Body of pancreas (tissue), 4 donors: ENCODE measurements around the gene NTN3. TPM values are rescaled to one million over a fixed set of nuclear protein-coding genes. Genes with fewer than 3 reads are reported as not detected.

Experiments
- ATAC-seq: fragments of 150-250 bp; one replicate; pipeline ENCODE4 v1.9.1; 2016
- DNase-seq, 4 donors: peaks; one replicate each; pipeline ENCODE4 v3.0.0-alpha.2; 2019
- H3K27ac ChIP-seq, 4 donors: fragments of 200-600 bp; sonication (generic); 1 replicate in 3 of 4; 2 replicates in 1 of 4; pipeline versions ENCODE4 v1.5.1 to v1.6.1; 2016 to 2019; ENCODE audit warnings: mild to moderate bottlenecking in 1 of 4, mixed read lengths in 1 of 4, moderate library complexity in 1 of 4
- H3K27me3 ChIP-seq, 2 donors: fragments of 200-600 bp; sonication (generic); one replicate each; pipeline ENCODE4 v1.6.0; 2016; ENCODE audit warnings: mild to moderate bottlenecking in 1 of 2
- H3K36me3 ChIP-seq, 2 donors: fragments of 200-600 bp; sonication (generic); replicated peaks in 1 of 2; 2 replicates each; pipeline ENCODE4 v1.5.1; 2016; ENCODE audit warnings: low read depth in 2 of 2; ENCODE audit not compliant: insufficient read depth in 1 of 2
- H3K4me1 ChIP-seq: fragments of 200-600 bp; sonication (generic); one replicate; pipeline ENCODE4 v1.6.0; 2016
- H3K4me3 ChIP-seq, 2 donors: fragments of 200-600 bp; sonication (generic); 1 replicate in 1 of 2; 2 replicates in 1 of 2; pipeline ENCODE4 v1.5.1; 2016 to 2019
- H3K9me3 ChIP-seq, 3 donors: fragments of 200-600 bp; sonication (generic); 1 replicate in 2 of 3; 2 replicates in 1 of 3; pipeline ENCODE4 v1.5.1; 2016
- CTCF ChIP-seq, 7 experiments: fragments of 450-650 bp in 4 of 7; fragments of 200-600 bp in 3 of 7; sonication (generic) in 3 of 7; IDR thresholded peaks; one replicate each; pipeline ENCODE4 v1.5.1; 2016 to 2019; ENCODE audit warnings: antibody characterized with exemption in 7 of 7
- POLR2A ChIP-seq, 3 donors: fragments of 450-650 bp; IDR thresholded peaks; one replicate each; pipeline ENCODE4 v1.6.1; 2016; ENCODE audit warnings: antibody characterized with exemption in 3 of 3, mild to moderate bottlenecking in 2 of 3
- whole genome bisulfite sequencing, 2 donors: methylation state at CpG; one replicate each; pipeline ENCODE4 v1.1.5; 2017; 5-methylcytosine and 5-hydroxymethylcytosine counted together
- intact Hi-C: fragments of 100-400 bp; cut with DNase I; formaldehyde crosslinking; loops from one replicate; pipeline ENCODE4 v1.15.1; 2023
- total RNA-seq, 2 donors: library from RNA; depleted of rRNA; stranded (reverse); fragments of >200 nt; gene quantifications; one replicate each; pipeline ENCODE4 v1.1.0, GENCODE V29; 2016

Gene NTN3
- total RNA-seq, 2 donors from 2014 or later, result not detected

DNA sequence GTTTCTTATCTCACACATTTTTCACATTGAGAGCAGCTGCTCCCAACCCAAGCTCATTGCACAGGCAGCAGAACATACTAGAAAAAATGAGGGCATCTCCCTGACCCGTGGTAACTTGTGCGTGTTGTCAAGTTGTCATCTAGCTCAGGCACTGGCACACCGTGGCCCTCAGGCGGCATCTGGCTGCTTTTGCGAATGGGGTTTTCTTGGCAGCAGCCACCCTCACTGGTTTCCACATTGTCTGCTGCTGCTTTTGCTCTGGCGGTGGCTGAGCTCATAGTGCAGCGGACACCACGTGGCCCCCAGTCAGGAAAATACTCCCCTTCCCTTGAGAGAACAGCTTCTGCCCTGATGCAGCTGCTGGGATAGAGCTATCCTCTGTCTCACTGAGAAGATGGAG lies 20.6 kb upstream of the NTN3 start:
- Histone ChIP-seq H3K36me3 (no peaks in the 10 kb centered on the region), H3K9me3 (no peaks in the 10 kb centered on the region), H3K27me3 (no peaks in the 10 kb centered on the region), H3K4me1 (no peaks in the 10 kb centered on the region), H3K27ac (no peak overlapping the region), H3K4me3 (no peak overlapping the region)
- no peak for TF ChIP-seq POLR2A (IDR thresholded peaks at IDR 0.05)
- no peak for TF ChIP-seq CTCF (IDR thresholded peaks at IDR 0.05)
- ATAC-seq (no peak), DNase-seq (no peak)
- 90 to 93% methylated on average over 5 to 8 of the region's 8 CpGs for WGBS, 2 donors
- intact Hi-C loops, result no loop called here

DNA sequence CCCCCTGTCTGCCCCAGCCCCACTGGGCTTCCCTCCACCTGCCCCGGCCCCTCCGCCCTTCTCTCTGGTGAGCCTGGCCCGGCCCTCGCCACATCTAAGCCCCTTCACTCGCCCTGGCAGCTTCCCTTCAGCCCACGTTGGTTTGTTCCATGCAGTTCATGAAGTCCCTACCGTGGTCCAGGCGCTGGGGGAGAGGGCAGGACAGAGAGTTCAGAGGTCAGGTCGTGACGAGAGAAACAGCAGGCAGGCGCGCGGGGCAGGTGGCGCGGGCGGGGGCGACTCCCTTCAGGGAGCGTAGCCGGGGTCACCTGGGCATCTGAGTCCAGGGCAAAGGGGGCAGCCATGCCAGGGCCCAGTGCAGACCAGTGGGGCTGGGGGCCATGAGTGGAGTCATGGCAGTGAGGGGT lies 20.1 kb upstream of the NTN3 start:
- Histone ChIP-seq H3K27me3 (no peaks in the 10 kb centered on the region), H3K36me3 (no peaks in the 10 kb centered on the region), H3K27ac (no peak overlapping the region), H3K4me3 (no peak overlapping the region), H3K4me1 (no peaks in the 10 kb centered on the region), H3K9me3 (no peaks in the 10 kb centered on the region)
- no peak for TF ChIP-seq CTCF (IDR thresholded peaks at IDR 0.05)
- WGBS, 2 donors, result 92 to 98% methylated on average over 19 of the region's 19 CpGs
- DNase-seq, result no peak
- intact Hi-C loops, result no loop called here
- ATAC-seq, result no peak

DNA sequence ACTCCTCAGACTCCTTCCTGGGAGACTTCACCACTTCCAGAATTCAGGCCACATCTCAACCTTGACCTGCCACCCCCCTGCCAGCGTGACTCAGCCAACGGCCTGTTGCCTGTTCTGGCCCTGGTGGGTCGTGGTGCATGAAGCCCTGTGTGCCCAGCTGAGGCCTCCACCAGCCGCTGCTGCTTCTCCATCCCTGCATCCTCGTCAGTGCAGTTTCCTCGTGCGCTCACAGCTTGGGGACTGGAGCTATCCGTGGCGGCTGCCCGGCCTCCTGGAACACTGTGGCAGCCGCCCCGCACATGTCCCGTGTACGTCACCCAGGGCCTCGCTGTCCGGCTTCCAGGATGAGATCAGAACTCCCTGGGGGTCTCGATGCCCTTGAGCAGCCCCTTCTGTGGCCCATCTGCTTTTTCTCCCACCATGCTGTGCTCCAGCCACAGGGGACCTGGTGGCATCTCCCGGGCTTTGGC lies 19.2 kb upstream of the NTN3 start:
- 96% methylated on average over 18 of the region's 18 CpGs; no CpG with 5 or more reads in 1 of the 2 donors for WGBS, 2 donors
- intact Hi-C loops, result no loop called here
- DNase-seq (no peak), ATAC-seq (no peak)
- no peak overlapping the region for H3K27ac ChIP-seq
- no peak overlapping the region for H3K4me3 ChIP-seq
- no peak for TF ChIP-seq CTCF (IDR thresholded peaks at IDR 0.05)
- TF ChIP-seq POLR2A (IDR thresholded peaks at IDR 0.05), result no peak
- H3K36me3 ChIP-seq, result no peaks in the 10 kb centered on the region
- no peaks in the 10 kb centered on the region for H3K27me3 ChIP-seq
- no peaks in the 10 kb centered on the region for H3K9me3 ChIP-seq
- no peaks in the 10 kb centered on the region for H3K4me1 ChIP-seq

DNA sequence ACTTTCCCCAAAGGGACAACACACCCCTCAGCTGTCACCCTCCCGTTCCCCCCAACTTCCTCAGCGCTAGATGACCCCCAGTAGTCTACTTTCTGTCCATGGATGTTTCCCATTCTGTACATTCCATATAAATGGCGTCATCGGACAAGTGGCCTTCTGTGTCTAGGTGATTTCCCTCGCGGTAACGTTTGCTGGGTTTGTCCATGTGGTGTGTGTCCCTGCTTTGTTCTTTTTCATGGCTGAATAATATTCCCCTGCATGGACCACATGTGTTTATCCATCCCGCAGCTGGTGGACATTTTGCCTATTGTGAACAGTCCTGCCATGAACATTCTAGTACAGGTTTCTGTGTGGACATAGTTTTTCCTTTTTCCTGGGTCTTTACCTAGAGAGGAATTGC lies 18.4 kb upstream of the NTN3 start:
- TF ChIP-seq POLR2A (IDR thresholded peaks at IDR 0.05), result no peak
- no peak for TF ChIP-seq CTCF (IDR thresholded peaks at IDR 0.05)
- intact Hi-C loops, result no loop called here
- DNase-seq (no peak), ATAC-seq (no peak)
- H3K9me3 ChIP-seq, result no peaks in the 10 kb centered on the region
- H3K4me3 ChIP-seq, result no peak overlapping the region
- no peaks in the 10 kb centered on the region for H3K27me3 ChIP-seq
- H3K36me3 ChIP-seq, result no peaks in the 10 kb centered on the region
- 95% methylated on average over 8 of the region's 8 CpGs for WGBS, 2 donors
- no peak overlapping the region for H3K27ac ChIP-seq
- no peaks in the 10 kb centered on the region for H3K4me1 ChIP-seq

GRCh38 chr16:2455081-2455845 lies 15.8 kb upstream of the NTN3 start:
- DNase-seq, result no peak
- no peaks in the 10 kb centered on the region for H3K36me3 ChIP-seq
- no peaks in the 10 kb centered on the region for H3K9me3 ChIP-seq
- intact Hi-C loops, result no loop called here
- no peak for ATAC-seq
- WGBS, 2 donors, result 93 to 96% methylated on average over 16 to 28 of the region's 28 CpGs
- no peak overlapping the region for H3K27ac ChIP-seq
- no peak overlapping the region for H3K4me3 ChIP-seq
- TF ChIP-seq POLR2A (IDR thresholded peaks at IDR 0.05) (no peak), CTCF (IDR thresholded peaks at IDR 0.05) (no peak)
- H3K4me1 ChIP-seq, result peaks cover 11% of the 10 kb centered on the region
- no peaks in the 10 kb centered on the region for H3K27me3 ChIP-seq
